Mammary epithelial cell (primary cell): ENCODE measurements around the gene IFNL4.

Experiments used
- CTCF ChIP-seq, 2 donors: IDR thresholded peaks in 1 of 2; conservative IDR thresholded peaks in 1 of 2; 2 replicates each; pipeline ENCODE4 v1.5.1; 2011 to 2012; ENCODE audit warnings: inconsistent platforms in 2 of 2, low read length in 2 of 2, mild to moderate bottlenecking in 2 of 2, control low read depth in 1 of 2, low read depth in 1 of 2; ENCODE audit not compliant: insufficient read depth in 1 of 2; ENCODE audit errors: extremely low read depth in 1 of 2
- EZH2 ChIP-seq: IDR thresholded peaks from 2 replicates; pipeline ENCODE4 v1.6.1; 2012; ENCODE audit warnings: low read length, inconsistent platforms, borderline replicate concordance

- TF ChIP-seq EZH2 (no peak), CTCF (conservative IDR thresholded peaks at IDR 0.05 in 1 of 2, IDR thresholded peaks at IDR 0.05 in 1 of 2; ENCODE audit: extremely low read depth in 1 of 2, insufficient read depth in 1 of 2, low read depth in 1 of 2, low read length in 2 of 2) (no peak)
Measured at GRCh38 chr19:39200066-39200802, 48.4 kb downstream of the IFNL4 start.
